Neural cell (in vitro differentiated cells): ENCODE results near the gene PHACTR2. TPM values are rescaled to one million over a fixed set of nuclear protein-coding genes. Genes with fewer than 3 reads are reported as not detected.

Experiments used
- H2AFZ ChIP-seq: fragments of 200-600, 300-800 bp; sonication (generic), shearing (Covaris generic); 2 replicates; pipeline ENCODE4 v1.6.0; 2014; ENCODE audit warnings: low read depth, mild to moderate bottlenecking, antibody characterized with exemption, low read length, moderate library complexity
- H3F3A ChIP-seq: fragments of 200-600 bp; shearing (Covaris generic); 2 replicates; pipeline ENCODE4 v1.6.1; 2016; ENCODE audit warnings: mild to moderate bottlenecking, moderate library complexity, mixed read lengths, antibody characterized with exemption, low read length; ENCODE audit not compliant: insufficient read depth, poor library complexity, severe bottlenecking
- H3K27ac ChIP-seq: fragments of 200-600, 300-800 bp; sonication (generic), shearing (Covaris generic); 2 replicates; pipeline ENCODE4 v1.5.1; 2014; ENCODE audit warnings: mild to moderate bottlenecking, low read length, moderate library complexity
- H3K27me3 ChIP-seq: fragments of 300-800, 200-600 bp; sonication (generic), shearing (Covaris generic); 2 replicates; pipeline ENCODE4 v1.6.0; 2014; ENCODE audit warnings: mild to moderate bottlenecking, low read depth, low read length, moderate library complexity; ENCODE audit not compliant: insufficient read depth
- H3K36me3 ChIP-seq: fragments of 300-800, 200-600 bp; sonication (generic), shearing (Covaris generic); 2 replicates; pipeline ENCODE4 v1.5.1; 2014; ENCODE audit warnings: mild to moderate bottlenecking, antibody characterized with exemption, low read length, moderate library complexity; ENCODE audit not compliant: insufficient read depth
- H3K4me2 ChIP-seq: fragments of 300-800, 200-600 bp; sonication (generic), shearing (Covaris generic); 2 replicates; pipeline ENCODE4 v1.6.0; 2014; ENCODE audit warnings: mild to moderate bottlenecking, low read length
- H3K4me3 ChIP-seq: fragments of 300-800, 200-600 bp; sonication (generic), shearing (Covaris generic); 2 replicates; pipeline ENCODE4 v1.5.1; 2014; ENCODE audit warnings: mild to moderate bottlenecking, low read length, moderate library complexity
- H3K79me2 ChIP-seq: fragments of 200-600 bp; shearing (Covaris generic); replicated peaks from 2 replicates; pipeline ENCODE4 v1.6.0; 2014; ENCODE audit warnings: mild to moderate bottlenecking, low read length, moderate library complexity; ENCODE audit not compliant: insufficient read depth
- H3K9ac ChIP-seq: fragments of 300-800, 200-600 bp; sonication (generic), shearing (Covaris generic); 2 replicates; pipeline ENCODE4 v1.6.1; 2016; ENCODE audit warnings: mild to moderate bottlenecking, low read length, mixed read lengths
- H3K9me2 ChIP-seq: fragments of 200-600 bp; shearing (Covaris generic); 2 replicates; pipeline ENCODE4 v1.6.1; 2016; ENCODE audit warnings: mild to moderate bottlenecking, low read length, mixed read lengths; ENCODE audit not compliant: insufficient read depth
- H3K9me3 ChIP-seq: fragments of 200-600, 300-800 bp; sonication (generic), shearing (Covaris generic); 2 replicates; pipeline ENCODE4 v1.6.1; 2016; ENCODE audit warnings: mild to moderate bottlenecking, mixed run types, low read length, moderate library complexity, mixed read lengths
- H4K20me1 ChIP-seq: fragments of 200-600 bp; shearing (Covaris generic); 2 replicates; pipeline ENCODE4 v1.6.1; 2016; ENCODE audit warnings: mild to moderate bottlenecking, mixed run types; ENCODE audit not compliant: insufficient read depth
- EP300 ChIP-seq: fragments of 450-650 bp; conservative IDR thresholded peaks from 2 replicates; pipeline ENCODE4 v1.6.1; 2014; ENCODE audit warnings: antibody characterized with exemption, mild to moderate bottlenecking, moderate library complexity; ENCODE audit not compliant: poor library complexity, severe bottlenecking
- EZH2 ChIP-seq: fragments of 200-600, 300-800 bp; shearing (Covaris generic), sonication (generic); IDR thresholded peaks from 2 replicates; pipeline ENCODE4 v1.6.1; 2014; ENCODE audit warnings: antibody characterized with exemption, low read length, borderline replicate concordance, mild to moderate bottlenecking; ENCODE audit not compliant: insufficient read depth, poor library complexity, severe bottlenecking
- MXI1 ChIP-seq: fragments of 450-650 bp; conservative IDR thresholded peaks from 2 replicates; pipeline ENCODE4 v1.6.1; 2014; ENCODE audit warnings: antibody characterized with exemption, mild to moderate bottlenecking; ENCODE audit not compliant: poor library complexity, severe bottlenecking
- POLR2AphosphoS5 ChIP-seq: IDR thresholded peaks from 2 replicates; pipeline ENCODE4 v1.6.1; 2012
- RAD21 ChIP-seq: fragments of 450-650 bp; conservative IDR thresholded peaks from 2 replicates; pipeline ENCODE4 v1.6.1; 2014; ENCODE audit warnings: antibody characterized with exemption, mild to moderate bottlenecking, moderate library complexity
- SMC3 ChIP-seq: fragments of 450-650 bp; conservative IDR thresholded peaks from 2 replicates; pipeline ENCODE4 v1.6.1; 2014; ENCODE audit warnings: antibody characterized with exemption, mild to moderate bottlenecking, moderate library complexity; ENCODE audit not compliant: poor library complexity
- TAF1 ChIP-seq: IDR thresholded peaks from 2 replicates; pipeline ENCODE4 v1.6.1; 2012; ENCODE audit warnings: low read depth
- polyA plus RNA-seq: library from polyadenylated mRNA; depleted of rRNA; stranded (reverse); fragments of >200 nt; gene quantifications from 2 replicates; pipeline ENCODE4 v1.2.3, GENCODE V29; 2014
- TF ChIP-seq, protein P1 (sequence below): fragments of 450-650 bp; IDR thresholded peaks from 2 replicates; pipeline ENCODE4 v1.5.1; 2014; ENCODE audit warnings: antibody characterized with exemption, mild to moderate bottlenecking, moderate library complexity; ENCODE audit not compliant: poor library complexity, severe bottlenecking
- TF ChIP-seq, protein P2 (sequence below): IDR thresholded peaks from 2 replicates; pipeline ENCODE4 v1.6.1; 2012; ENCODE audit warnings: borderline replicate concordance

Gene PHACTR2
- polyA plus RNA-seq, 1 donor from 2014 or later: 2.8 TPM

DNA sequence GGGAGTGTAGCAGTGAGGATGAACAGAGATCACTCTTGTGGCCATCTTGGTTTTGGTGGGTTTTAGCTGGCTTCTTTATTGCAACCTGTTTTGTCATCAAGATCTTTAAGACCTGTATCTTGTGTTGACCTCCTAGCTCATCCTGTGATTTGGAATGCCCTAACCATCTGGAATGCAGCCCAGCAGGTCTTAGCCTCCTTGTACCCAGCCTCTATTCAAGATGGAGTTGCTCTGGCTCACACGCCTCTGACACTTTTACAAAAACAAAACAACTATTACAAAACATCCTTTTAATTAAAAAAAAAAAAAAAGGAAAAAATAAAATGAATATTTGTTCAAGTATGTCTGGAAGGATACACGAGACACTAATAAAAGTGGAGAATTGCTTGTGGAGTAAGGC lies 62.4 kb downstream of the PHACTR2 start:
- Histone ChIP-seq H3K27ac (no peak overlapping the region), H3K9ac (no peak overlapping the region), H4K20me1 (no peaks in the 10 kb centered on the region), H2AFZ (no peak overlapping the region), H3K27me3 (no peaks in the 10 kb centered on the region), H3K4me3 (no peak overlapping the region), H3K4me2 (no peak overlapping the region), H3K79me2 (no peaks in the 10 kb centered on the region), H3K36me3 (no peaks in the 10 kb centered on the region), H3K9me2 (no peaks in the 10 kb centered on the region), H3K9me3 (no peaks in the 10 kb centered on the region), H3F3A (no peaks in the 10 kb centered on the region)
- TF ChIP-seq, protein P1, sequence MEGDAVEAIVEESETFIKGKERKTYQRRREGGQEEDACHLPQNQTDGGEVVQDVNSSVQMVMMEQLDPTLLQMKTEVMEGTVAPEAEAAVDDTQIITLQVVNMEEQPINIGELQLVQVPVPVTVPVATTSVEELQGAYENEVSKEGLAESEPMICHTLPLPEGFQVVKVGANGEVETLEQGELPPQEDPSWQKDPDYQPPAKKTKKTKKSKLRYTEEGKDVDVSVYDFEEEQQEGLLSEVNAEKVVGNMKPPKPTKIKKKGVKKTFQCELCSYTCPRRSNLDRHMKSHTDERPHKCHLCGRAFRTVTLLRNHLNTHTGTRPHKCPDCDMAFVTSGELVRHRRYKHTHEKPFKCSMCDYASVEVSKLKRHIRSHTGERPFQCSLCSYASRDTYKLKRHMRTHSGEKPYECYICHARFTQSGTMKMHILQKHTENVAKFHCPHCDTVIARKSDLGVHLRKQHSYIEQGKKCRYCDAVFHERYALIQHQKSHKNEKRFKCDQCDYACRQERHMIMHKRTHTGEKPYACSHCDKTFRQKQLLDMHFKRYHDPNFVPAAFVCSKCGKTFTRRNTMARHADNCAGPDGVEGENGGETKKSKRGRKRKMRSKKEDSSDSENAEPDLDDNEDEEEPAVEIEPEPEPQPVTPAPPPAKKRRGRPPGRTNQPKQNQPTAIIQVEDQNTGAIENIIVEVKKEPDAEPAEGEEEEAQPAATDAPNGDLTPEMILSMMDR: no peak
- TF ChIP-seq EZH2 (no peak), MXI1 (no peak), EP300 (no peak), TAF1 (no peak), SMC3 (no peak), RAD21 (no peak), POLR2AphosphoS5 (no peak)
- TF ChIP-seq, protein P2, sequence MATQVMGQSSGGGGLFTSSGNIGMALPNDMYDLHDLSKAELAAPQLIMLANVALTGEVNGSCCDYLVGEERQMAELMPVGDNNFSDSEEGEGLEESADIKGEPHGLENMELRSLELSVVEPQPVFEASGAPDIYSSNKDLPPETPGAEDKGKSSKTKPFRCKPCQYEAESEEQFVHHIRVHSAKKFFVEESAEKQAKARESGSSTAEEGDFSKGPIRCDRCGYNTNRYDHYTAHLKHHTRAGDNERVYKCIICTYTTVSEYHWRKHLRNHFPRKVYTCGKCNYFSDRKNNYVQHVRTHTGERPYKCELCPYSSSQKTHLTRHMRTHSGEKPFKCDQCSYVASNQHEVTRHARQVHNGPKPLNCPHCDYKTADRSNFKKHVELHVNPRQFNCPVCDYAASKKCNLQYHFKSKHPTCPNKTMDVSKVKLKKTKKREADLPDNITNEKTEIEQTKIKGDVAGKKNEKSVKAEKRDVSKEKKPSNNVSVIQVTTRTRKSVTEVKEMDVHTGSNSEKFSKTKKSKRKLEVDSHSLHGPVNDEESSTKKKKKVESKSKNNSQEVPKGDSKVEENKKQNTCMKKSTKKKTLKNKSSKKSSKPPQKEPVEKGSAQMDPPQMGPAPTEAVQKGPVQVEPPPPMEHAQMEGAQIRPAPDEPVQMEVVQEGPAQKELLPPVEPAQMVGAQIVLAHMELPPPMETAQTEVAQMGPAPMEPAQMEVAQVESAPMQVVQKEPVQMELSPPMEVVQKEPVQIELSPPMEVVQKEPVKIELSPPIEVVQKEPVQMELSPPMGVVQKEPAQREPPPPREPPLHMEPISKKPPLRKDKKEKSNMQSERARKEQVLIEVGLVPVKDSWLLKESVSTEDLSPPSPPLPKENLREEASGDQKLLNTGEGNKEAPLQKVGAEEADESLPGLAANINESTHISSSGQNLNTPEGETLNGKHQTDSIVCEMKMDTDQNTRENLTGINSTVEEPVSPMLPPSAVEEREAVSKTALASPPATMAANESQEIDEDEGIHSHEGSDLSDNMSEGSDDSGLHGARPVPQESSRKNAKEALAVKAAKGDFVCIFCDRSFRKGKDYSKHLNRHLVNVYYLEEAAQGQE: no peak

DNA sequence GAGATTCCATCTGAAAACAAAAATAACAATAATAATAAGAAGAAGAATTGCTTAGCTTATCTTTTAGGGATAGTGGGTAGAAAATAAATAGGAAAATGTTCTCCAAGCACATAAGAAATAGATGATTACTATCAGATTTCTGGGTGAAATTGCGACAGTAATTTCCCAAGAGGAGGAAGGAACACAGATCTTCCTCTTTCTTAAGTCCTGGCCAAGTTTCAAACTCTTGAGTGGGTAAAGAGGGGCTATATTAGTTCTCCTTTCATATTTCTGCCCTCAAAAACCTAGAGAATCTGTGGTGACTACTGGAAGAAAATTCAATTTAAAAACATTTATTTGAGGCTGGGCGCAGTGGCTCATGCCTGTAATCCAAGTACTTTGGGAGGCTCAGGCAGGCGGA lies 63.7 kb downstream of the PHACTR2 start:
- no peaks in the 10 kb centered on the region for H3K9me3 ChIP-seq
- H4K20me1 ChIP-seq: no peaks in the 10 kb centered on the region
- H2AFZ ChIP-seq: no peak overlapping the region
- H3K27ac ChIP-seq: no peak overlapping the region
- H3K27me3 ChIP-seq: peaks cover 3% of the 10 kb centered on the region
- TF ChIP-seq TAF1: no peak
- TF ChIP-seq SMC3: no peak
- TF ChIP-seq, protein P2: no peak
- TF ChIP-seq POLR2AphosphoS5: no peak
- TF ChIP-seq EZH2: no peak
- TF ChIP-seq, protein P1: no peak
- H3K4me3 ChIP-seq: no peak overlapping the region
- no peaks in the 10 kb centered on the region for H3K79me2 ChIP-seq
- H3F3A ChIP-seq: peaks cover 3% of the 10 kb centered on the region
- no peak overlapping the region for H3K9ac ChIP-seq
- H3K4me2 ChIP-seq: no peak overlapping the region
- H3K36me3 ChIP-seq: no peaks in the 10 kb centered on the region
- no peaks in the 10 kb centered on the region for H3K9me2 ChIP-seq
